ENCODE data around the gene C12orf75. TPM values are rescaled to one million over a fixed set of nuclear protein-coding genes. Genes with fewer than 3 reads are reported as not detected.

C12orf75 gene
- polyA plus RNA-seq, 1 donor = 4.9 TPM

DNA sequence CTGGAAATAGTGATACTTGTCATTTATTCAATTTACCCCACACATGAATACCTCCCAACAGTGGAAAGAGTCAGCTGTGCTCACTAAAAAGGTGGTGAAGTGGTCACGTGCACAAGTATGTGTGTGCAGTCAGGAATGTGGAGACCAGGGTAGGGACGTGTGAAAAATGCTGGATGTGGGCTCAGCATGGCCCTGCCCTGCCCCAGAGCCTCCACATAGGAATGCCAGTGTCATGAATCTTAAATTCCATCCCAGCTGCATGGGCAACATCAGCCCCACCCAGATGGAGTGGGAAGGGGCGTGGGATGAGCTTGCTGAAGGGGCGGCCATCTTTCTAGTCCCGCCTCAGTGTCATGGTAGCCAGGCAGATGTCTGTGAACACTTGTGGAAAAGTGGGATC, 87.7 kb downstream of the C12orf75 start:
- DNase-seq (ENCODE audit: low read depth) = no peak

DNA sequence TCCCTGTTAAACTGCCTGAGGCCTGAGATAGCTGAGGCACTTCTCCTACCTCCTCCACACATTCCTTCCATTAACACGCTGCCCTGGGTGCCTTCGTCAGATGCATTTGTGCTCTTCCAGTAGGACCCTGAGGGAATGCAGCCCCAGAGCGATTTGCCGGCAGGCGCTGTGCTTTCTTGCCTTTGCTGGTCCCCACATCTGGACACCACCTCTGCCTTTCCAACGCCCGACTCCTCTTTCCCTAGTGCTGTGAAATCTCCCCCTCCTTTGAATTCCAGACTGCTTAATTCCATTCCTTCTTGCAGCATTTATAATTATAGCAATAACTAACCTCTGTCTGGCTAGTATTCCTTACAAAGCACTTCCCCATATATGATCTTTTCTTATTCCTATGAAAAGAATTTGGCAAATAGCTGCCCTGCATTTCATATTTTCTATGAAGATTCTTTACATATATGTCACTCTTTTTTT, 88.4 kb downstream of the C12orf75 start:
- no peak for DNase-seq (ENCODE audit: low read depth)

DNA sequence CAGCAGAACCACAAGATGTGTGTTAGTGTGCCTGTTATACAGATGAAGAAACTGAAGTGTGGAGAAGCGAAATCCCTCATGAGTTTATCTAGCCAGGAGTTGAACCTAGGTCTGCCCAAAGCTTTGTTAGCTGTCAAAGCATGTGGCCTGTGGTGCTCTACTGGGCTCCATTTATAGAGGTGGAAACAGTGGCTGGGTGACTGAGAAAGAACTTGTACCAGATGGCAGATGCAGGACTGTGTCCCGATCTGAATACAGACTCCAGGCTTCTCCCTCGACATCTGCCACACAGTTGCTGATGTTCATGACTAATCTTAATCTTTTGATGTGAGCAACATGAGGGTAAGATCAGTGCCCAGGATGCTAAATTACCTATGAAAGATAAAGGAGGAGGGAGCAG, 89.1 kb downstream of the C12orf75 start:
- DNase-seq (ENCODE audit: low read depth) = no peak

DNA sequence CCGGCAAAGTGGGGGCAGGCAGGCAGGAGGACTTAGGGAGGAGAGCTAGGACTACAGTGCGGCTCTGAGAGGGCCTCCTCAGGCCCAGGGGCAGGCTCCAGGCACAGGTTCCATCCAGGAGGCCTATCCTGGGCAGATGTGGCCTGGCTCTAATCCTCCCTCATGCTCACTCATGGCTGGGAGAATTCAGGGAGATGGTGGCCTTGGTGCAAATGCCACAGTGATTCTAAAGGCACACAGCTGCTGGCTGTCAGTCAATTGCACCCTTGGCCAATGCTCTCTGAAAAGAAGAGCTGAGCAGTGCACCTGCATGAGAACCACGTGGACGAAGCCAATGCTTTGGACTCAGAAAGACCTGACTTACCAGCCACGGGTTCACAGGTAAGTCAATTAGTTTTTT, 89.6 kb downstream of the C12orf75 start:
- no peak for DNase-seq (ENCODE audit: low read depth)

DNA sequence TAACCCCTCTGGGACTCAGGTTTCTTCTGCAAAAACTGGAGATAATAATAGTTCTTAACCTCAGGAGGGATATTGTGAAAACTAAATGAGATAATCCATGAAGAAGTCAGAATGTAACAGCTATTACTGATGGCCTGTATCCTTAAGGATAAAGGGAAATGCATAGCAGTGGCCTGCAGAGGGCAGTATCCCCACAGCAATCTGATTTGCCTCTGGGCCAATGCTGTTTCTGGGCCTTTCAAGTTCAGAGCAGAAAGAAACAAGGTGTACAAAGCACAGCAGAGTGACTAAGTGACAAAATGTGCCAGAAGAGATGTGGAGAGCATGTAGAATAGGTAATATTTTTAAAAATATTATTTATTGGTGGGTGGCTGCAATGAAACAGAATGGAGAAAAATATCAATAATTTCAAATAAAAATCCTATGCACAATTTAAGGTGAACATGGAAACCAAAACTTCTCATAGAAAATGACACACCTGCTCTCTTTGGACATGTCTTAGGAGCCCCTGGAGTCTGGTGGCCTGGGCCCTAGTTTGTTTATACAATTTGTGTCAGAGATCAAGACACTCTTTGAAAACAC, 90.3 kb downstream of the C12orf75 start:
- DNase-seq (ENCODE audit: low read depth) = peak; percentile 47

Other genes starting within 250 kb of the C12orf75 start
- gene ALDH1L2, start 246.2 kb upstream of the C12orf75 start, polyA plus RNA-seq (ENCODE audit: insufficient read length) = 6.5 TPM
- gene WASHC4, start 223.0 kb upstream of the C12orf75 start, polyA plus RNA-seq (ENCODE audit: insufficient read length) = 33.0 TPM
- gene APPL2, start 94.5 kb upstream of the C12orf75 start, polyA plus RNA-seq (ENCODE audit: insufficient read length) = 28.5 TPM

All from forelimb muscle (tissue), 1 donor.